Hepatocyte (in vitro differentiated cells): ENCODE results near the gene CARD11.

ENCODE experiments used
- EZH2 ChIP-seq: fragments of 200-600 bp; sonication (generic); IDR thresholded peaks from 2 replicates; pipeline ENCODE4 v1.6.1; 2016; ENCODE audit warnings: antibody characterized with exemption, mild to moderate bottlenecking, borderline replicate concordance
- EZH2phosphoT487 ChIP-seq: fragments of 200-600 bp; sonication (generic); IDR thresholded peaks from one replicate; pipeline ENCODE4 v1.6.1; 2018; ENCODE audit warnings: antibody characterized with exemption, mild to moderate bottlenecking, low read depth, moderate library complexity; ENCODE audit not compliant: unreplicated experiment, severe bottlenecking
- TF ChIP-seq, protein P1 (sequence below): fragments of 200-600 bp; sonication (generic); IDR thresholded peaks from 2 replicates; pipeline ENCODE4 v1.5.1; 2016; ENCODE audit warnings: antibody characterized with exemption, mild to moderate bottlenecking; ENCODE audit not compliant: poor library complexity

- TF ChIP-seq EZH2 = no peak
- TF ChIP-seq, protein P1, sequence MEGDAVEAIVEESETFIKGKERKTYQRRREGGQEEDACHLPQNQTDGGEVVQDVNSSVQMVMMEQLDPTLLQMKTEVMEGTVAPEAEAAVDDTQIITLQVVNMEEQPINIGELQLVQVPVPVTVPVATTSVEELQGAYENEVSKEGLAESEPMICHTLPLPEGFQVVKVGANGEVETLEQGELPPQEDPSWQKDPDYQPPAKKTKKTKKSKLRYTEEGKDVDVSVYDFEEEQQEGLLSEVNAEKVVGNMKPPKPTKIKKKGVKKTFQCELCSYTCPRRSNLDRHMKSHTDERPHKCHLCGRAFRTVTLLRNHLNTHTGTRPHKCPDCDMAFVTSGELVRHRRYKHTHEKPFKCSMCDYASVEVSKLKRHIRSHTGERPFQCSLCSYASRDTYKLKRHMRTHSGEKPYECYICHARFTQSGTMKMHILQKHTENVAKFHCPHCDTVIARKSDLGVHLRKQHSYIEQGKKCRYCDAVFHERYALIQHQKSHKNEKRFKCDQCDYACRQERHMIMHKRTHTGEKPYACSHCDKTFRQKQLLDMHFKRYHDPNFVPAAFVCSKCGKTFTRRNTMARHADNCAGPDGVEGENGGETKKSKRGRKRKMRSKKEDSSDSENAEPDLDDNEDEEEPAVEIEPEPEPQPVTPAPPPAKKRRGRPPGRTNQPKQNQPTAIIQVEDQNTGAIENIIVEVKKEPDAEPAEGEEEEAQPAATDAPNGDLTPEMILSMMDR = no peak
- TF ChIP-seq EZH2phosphoT487 = no peak
Observed at GRCh38 chr7:2996141-2996540, 47.5 kb downstream of the CARD11 start.
